HepG2 (cell line): Measurements from ENCODE around the gene HIVEP2.

Experiments
- CTCF ChIP-seq: sonication (generic); formaldehyde crosslinking; IDR thresholded peaks from 2 replicates; pipeline ENCODE4 v1.5.0; 2020; ENCODE audit warnings: mild to moderate bottlenecking, missing genetic modification reagents, moderate library complexity
- EZH2 ChIP-seq: conservative IDR thresholded peaks from 2 replicates; pipeline ENCODE4 v1.6.1; 2012; ENCODE audit warnings: mild to moderate bottlenecking, low read depth, low read length, moderate library complexity
- JUND ChIP-seq: sonication (generic); formaldehyde crosslinking; IDR thresholded peaks from 2 replicates; pipeline ENCODE4 v1.8.0; 2022; ENCODE audit warnings: mild to moderate bottlenecking, missing genetic modification reagents
- MAFF ChIP-seq: IDR thresholded peaks from 2 replicates; pipeline ENCODE4 v1.6.1; 2011; ENCODE audit warnings: low read depth, low read length, improper control_type of control experiment
- MAX ChIP-seq: IDR thresholded peaks from 2 replicates; pipeline ENCODE4 v1.6.1; 2012; ENCODE audit warnings: inconsistent platforms
- POLR2A ChIP-seq, 2 experiments: IDR thresholded peaks; 2 replicates each; pipeline ENCODE4 v1.6.1; 2011; ENCODE audit warnings: low read depth in 2 of 2, low read length in 2 of 2, mild to moderate bottlenecking in 1 of 2, moderate library complexity in 1 of 2; ENCODE audit not compliant: insufficient read depth in 1 of 2
- RXRA ChIP-seq: sonication (generic); formaldehyde crosslinking; IDR thresholded peaks from 2 replicates; pipeline ENCODE4 v1.5.1; 2020; ENCODE audit warnings: missing genetic modification reagents
- SRSF1 ChIP-seq: fragments of 200-400 bp; formaldehyde crosslinking; optimal IDR thresholded peaks from 2 replicates; pipeline ENCODE3; 2017; ENCODE audit warnings: mild to moderate bottlenecking, low read depth, low read length, moderate library complexity
- TBP ChIP-seq: sonication (generic); formaldehyde crosslinking; IDR thresholded peaks from 2 replicates; pipeline ENCODE4 v1.5.0; 2020; ENCODE audit warnings: missing genetic modification reagents
- ZNF512 ChIP-seq: sonication (generic); formaldehyde crosslinking; IDR thresholded peaks from 2 replicates; pipeline ENCODE4 v1.4.0; 2020; ENCODE audit warnings: mild to moderate bottlenecking, missing genetic modification reagents
- ZNF597 ChIP-seq: sonication (generic); formaldehyde crosslinking; IDR thresholded peaks from 2 replicates; pipeline ENCODE4 v1.5.0; 2020; ENCODE audit warnings: missing genetic modification reagents

GRCh38 chr6:142796571-142796970 lies 148.4 kb downstream of the HIVEP2 start:
- TF ChIP-seq ZNF512 (CRISPR knock-in tag) (no peak), TBP (no peak), MAFF (no peak), MAX (no peak), CTCF (no peak), SRSF1 (no peak), JUND (no peak), EZH2 (no peak), ZNF597 (CRISPR knock-in tag) (no peak), RXRA (CRISPR knock-in tag) (no peak), POLR2A (IDR thresholded peaks at IDR 0.05; ENCODE audit: insufficient read depth in 1 of 2, low read depth in 2 of 2, low read length in 2 of 2) (no peak)
